Upper lobe of left lung (tissue), 6 donors: Measurements from ENCODE around the gene GBX1. TPM values are rescaled to one million over a fixed set of nuclear protein-coding genes. Genes with fewer than 3 reads are reported as not detected.

Experiments
- ATAC-seq, 2 donors: fragments of 200-7000 bp; cut with Tn5 transposase; one replicate each; pipeline ENCODE4 v1.9.1; 2022; ENCODE audit warnings: mild to moderate bottlenecking in 2 of 2, moderate library complexity in 2 of 2; ENCODE audit not compliant: low FRiP score in 2 of 2
- DNase-seq, 2 donors: peaks; one replicate each; pipeline ENCODE4 v3.0.0-alpha.2; 2019 to 2020
- H3K27ac ChIP-seq, 4 donors: fragments of 200-600 bp; sonication (generic); one replicate each; pipeline ENCODE4 v1.5.1; 2016 to 2019
- H3K27me3 ChIP-seq, 4 donors: fragments of 200-600 bp; sonication (generic); one replicate each; pipeline ENCODE4 v1.5.1; 2017 to 2019
- H3K36me3 ChIP-seq, 4 donors: fragments of 200-600 bp; sonication (generic); one replicate each; pipeline ENCODE4 v1.5.1; 2016 to 2019
- H3K4me1 ChIP-seq, 4 donors: fragments of 200-600 bp; sonication (generic); one replicate each; pipeline ENCODE4 v1.5.1; 2018 to 2019
- H3K4me3 ChIP-seq, 4 donors: fragments of 200-600 bp; sonication (generic); one replicate each; pipeline ENCODE4 v1.5.1; 2017 to 2019; ENCODE audit warnings: mild to moderate bottlenecking in 2 of 4, moderate library complexity in 1 of 4
- H3K9me3 ChIP-seq, 4 donors: fragments of 200-600 bp; sonication (generic); one replicate each; pipeline ENCODE4 v1.5.1; 2018 to 2019
- EP300 ChIP-seq, 4 donors: sonication (generic); formaldehyde crosslinking; IDR thresholded peaks; one replicate each; pipeline ENCODE4 v1.5.1; 2017; ENCODE audit warnings: antibody characterized with exemption in 4 of 4, control low read depth in 2 of 4
- POLR2A ChIP-seq, 4 donors: fragments of 450-650 bp; IDR thresholded peaks; one replicate each; pipeline ENCODE4 v1.5.1; 2016 to 2017; ENCODE audit warnings: antibody characterized with exemption in 4 of 4, mild to moderate bottlenecking in 2 of 4
- POLR2AphosphoS5 ChIP-seq, 2 donors: sonication (generic); formaldehyde crosslinking; IDR thresholded peaks; one replicate each; pipeline ENCODE4 v1.5.1; 2017; ENCODE audit warnings: antibody characterized with exemption in 2 of 2
- WGBS, 2 donors: methylation state at CpG; one replicate each; pipeline ENCODE4 v1.1.5; 2017 to 2018; 5-methylcytosine and 5-hydroxymethylcytosine counted together
- total RNA-seq, 6 donors: library from RNA; depleted of rRNA in 4 of 6; stranded (reverse); fragments of >200 nt in 4 of 6; gene quantifications; one replicate each; pipeline versions ENCODE4 v1.1.0 to v1.2.1, GENCODE V29; 2016 to 2021
- TF ChIP-seq, protein P1 (sequence below), 6 experiments: fragments of 450-650 bp in 4 of 6; fragments of 200-600 bp in 2 of 6; sonication (generic) in 2 of 6; IDR thresholded peaks; one replicate each; pipeline ENCODE4 v1.5.1; 2016 to 2019; ENCODE audit warnings: antibody characterized with exemption in 6 of 6
- donor health status: DM: no; HTN: no; CAD: no; lungs with moderate emphysema.
- donor health status: DM: no; HTN: yes; CAD: no; lungs with severe emphysema.

GBX1 gene
- total RNA-seq, 6 donors from 2014 or later, result not detected

DNA sequence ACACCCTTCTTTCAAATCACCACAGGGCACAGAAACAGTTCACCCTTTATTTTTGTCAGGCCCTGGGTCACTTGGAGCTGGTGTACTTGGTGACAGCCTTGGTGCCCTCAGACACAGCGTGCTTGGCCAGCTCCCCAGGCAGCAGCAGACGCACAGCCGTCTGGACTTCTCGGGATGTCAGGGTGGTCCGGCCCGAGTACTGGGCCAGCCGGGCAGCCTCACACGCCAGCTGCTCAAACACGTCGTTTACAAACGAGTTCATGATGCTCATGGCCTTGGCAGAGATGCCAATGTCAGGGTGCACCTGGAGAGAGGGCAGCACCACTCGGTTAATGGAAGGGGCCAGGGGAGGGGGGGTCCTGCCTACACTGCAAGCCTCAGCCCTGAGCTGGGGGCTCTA is 40.3 kb upstream of the GBX1 start:
- H3K27ac ChIP-seq, result no peak overlapping the region
- WGBS, 2 donors, result 61 to 70% methylated on average over 5 to 12 of the region's 12 CpGs
- TF ChIP-seq, protein P1, sequence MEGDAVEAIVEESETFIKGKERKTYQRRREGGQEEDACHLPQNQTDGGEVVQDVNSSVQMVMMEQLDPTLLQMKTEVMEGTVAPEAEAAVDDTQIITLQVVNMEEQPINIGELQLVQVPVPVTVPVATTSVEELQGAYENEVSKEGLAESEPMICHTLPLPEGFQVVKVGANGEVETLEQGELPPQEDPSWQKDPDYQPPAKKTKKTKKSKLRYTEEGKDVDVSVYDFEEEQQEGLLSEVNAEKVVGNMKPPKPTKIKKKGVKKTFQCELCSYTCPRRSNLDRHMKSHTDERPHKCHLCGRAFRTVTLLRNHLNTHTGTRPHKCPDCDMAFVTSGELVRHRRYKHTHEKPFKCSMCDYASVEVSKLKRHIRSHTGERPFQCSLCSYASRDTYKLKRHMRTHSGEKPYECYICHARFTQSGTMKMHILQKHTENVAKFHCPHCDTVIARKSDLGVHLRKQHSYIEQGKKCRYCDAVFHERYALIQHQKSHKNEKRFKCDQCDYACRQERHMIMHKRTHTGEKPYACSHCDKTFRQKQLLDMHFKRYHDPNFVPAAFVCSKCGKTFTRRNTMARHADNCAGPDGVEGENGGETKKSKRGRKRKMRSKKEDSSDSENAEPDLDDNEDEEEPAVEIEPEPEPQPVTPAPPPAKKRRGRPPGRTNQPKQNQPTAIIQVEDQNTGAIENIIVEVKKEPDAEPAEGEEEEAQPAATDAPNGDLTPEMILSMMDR (IDR thresholded peaks at IDR 0.05), result no peak
- TF ChIP-seq POLR2A (IDR thresholded peaks at IDR 0.05), result no peak
- TF ChIP-seq POLR2AphosphoS5 (IDR thresholded peaks at IDR 0.05), result no peak
- TF ChIP-seq EP300 (IDR thresholded peaks at IDR 0.05), result no peak
- no peaks in the 10 kb centered on the region for H3K9me3 ChIP-seq
- no peak for ATAC-seq
- peak in 1 of 2 donors; percentile 74 for DNase-seq
- peaks cover 0 to 6% (median 3%) of the 10 kb centered on the region in 4 donors for H3K36me3 ChIP-seq
- H3K4me1 ChIP-seq, result no peaks in the 10 kb centered on the region
- H3K4me3 ChIP-seq, result no peak overlapping the region
- no peaks in the 10 kb centered on the region for H3K27me3 ChIP-seq

DNA sequence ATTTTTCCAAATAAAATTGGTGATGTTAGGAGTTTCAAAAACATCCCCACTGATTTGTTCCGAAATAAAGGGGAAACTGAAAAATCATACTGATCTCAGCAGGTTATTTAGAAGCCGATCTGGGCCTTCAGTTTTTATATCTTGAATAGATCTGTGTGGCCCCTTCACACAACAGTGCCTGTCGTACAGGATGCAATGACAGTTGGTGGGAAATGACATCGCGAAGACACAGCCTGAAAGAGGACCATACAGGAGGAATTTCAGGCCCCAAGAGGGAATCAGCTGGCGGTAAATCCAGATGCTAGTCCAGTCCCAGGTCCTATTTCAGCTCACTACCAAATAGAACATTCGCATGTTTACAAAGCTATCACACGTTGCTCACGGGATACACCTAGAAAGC is 39.8 kb upstream of the GBX1 start:
- 44 to 55% methylated on average over 9 of the region's 9 CpGs for WGBS, 2 donors

DNA sequence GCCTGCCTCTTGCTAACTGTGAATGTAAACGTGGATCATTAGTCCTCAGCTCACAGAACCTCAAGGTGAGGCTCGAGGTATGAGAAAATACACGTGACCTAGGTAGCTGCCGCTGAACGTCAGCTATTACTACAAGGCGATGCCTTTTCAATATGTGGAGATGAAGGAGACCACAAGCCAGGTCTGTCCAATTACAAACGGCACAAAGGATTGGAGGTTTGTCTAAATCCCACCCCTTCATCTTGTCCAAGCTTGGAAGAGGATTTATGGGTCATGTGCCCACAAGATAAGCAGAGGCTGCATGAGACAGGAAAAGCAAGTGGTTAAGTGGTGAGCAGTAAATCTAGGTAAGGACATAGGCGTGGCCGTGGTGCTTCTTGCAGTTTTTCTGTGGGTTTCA is 39.4 kb upstream of the GBX1 start:
- H3K9me3 ChIP-seq, result no peaks in the 10 kb centered on the region
- DNase-seq (no peak), ATAC-seq (no peak)
- no peaks in the 10 kb centered on the region for H3K4me1 ChIP-seq
- H3K27ac ChIP-seq, result no peak overlapping the region
- no peak overlapping the region for H3K4me3 ChIP-seq
- TF ChIP-seq, protein P1 (IDR thresholded peaks at IDR 0.05), result no peak
- TF ChIP-seq POLR2AphosphoS5 (IDR thresholded peaks at IDR 0.05) (no peak), POLR2A (IDR thresholded peaks at IDR 0.05) (no peak), EP300 (IDR thresholded peaks at IDR 0.05) (no peak)
- WGBS, 2 donors, result 41 to 60% methylated on average over 9 of the region's 9 CpGs
- H3K27me3 ChIP-seq, result no peaks in the 10 kb centered on the region
- no peaks in the 10 kb centered on the region for H3K36me3 ChIP-seq

More for the DNA sequence above, 39.8 kb upstream of the GBX1 start:
- H3K36me3 ChIP-seq, result peaks cover 0 to 1% (median under 1%) of the 10 kb centered on the region in 4 donors
- no peaks in the 10 kb centered on the region for H3K9me3 ChIP-seq
- H3K4me3 ChIP-seq, result no peak overlapping the region
- TF ChIP-seq EP300 (IDR thresholded peaks at IDR 0.05), result no peak
- TF ChIP-seq, protein P1 (IDR thresholded peaks at IDR 0.05), result no peak
- no peak for TF ChIP-seq POLR2AphosphoS5 (IDR thresholded peaks at IDR 0.05)
- no peak for TF ChIP-seq POLR2A (IDR thresholded peaks at IDR 0.05)
- H3K27me3 ChIP-seq, result no peaks in the 10 kb centered on the region
- ATAC-seq, result no peak
- H3K4me1 ChIP-seq, result no peaks in the 10 kb centered on the region
- H3K27ac ChIP-seq, result no peak overlapping the region
- no peak for DNase-seq

DNA sequence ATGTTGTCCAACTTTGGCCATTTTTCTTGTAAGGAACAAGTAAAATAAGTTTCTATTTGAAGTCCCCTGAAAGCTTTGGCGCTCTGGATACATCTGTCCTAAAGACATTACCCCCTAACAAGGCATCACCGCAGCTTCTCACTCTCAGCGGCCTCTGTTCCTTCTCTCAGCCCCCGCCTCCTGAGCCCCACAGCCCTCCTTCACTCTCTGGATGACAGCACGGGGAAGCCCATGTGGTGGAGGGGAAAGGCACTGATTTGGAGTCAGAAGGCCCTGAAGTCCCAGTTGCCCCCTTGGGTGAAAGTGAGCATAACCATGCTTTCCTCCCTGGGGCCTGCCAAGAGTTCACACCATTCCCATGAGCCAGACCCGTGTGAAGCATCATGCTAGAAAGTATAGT is 38.2 kb upstream of the GBX1 start:
- Histone ChIP-seq H3K9me3 (no peaks in the 10 kb centered on the region), H3K27me3 (no peaks in the 10 kb centered on the region), H3K4me3 (no peak overlapping the region), H3K4me1 (no peaks in the 10 kb centered on the region), H3K36me3 (no peaks in the 10 kb centered on the region), H3K27ac (no peak overlapping the region)
- WGBS, 2 donors, result 60 to 71% methylated on average over 6 of the region's 6 CpGs
- no peak for TF ChIP-seq POLR2AphosphoS5 (IDR thresholded peaks at IDR 0.05)
- TF ChIP-seq POLR2A (IDR thresholded peaks at IDR 0.05), result no peak
- TF ChIP-seq, protein P1 (IDR thresholded peaks at IDR 0.05), result no peak
- TF ChIP-seq EP300 (IDR thresholded peaks at IDR 0.05), result no peak
- DNase-seq (no peak), ATAC-seq (no peak)

DNA sequence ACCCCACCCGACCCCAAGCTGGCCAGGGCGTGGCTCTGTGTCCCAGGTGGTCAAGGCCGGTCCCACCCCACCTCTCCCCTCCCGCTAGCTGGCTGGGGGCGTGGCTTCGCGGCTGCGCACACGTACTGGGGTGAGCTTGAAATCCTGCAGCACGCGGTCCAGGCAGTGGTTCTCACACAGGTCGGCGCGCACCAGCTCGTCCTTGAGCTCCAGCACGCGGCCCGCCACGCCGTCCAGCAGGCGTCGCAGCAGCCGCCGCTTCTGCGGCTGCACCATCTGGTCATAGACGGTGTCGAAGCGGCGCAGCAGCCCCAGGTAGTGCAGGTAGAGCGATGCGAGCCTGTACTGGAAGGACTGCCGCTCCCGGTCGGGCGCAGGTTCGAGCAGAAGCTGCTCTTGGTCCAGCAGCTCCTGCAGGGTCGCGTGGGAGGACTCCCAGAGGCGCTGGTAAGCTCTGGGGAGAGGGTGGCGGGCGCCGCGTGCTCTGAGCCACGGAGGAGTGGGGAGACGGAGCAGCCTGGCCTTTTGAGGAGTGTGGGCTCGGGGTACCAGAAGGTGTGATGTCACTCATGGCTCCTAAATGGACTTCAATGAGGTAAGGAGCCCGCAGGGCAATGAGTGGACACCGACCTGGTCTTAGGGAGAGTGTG is 37.0 kb upstream of the GBX1 start:
- 68 to 83% methylated on average over 9 to 41 of the region's 48 CpGs for WGBS, 2 donors
- no peaks in the 10 kb centered on the region for H3K36me3 ChIP-seq
- H3K27me3 ChIP-seq, result no peaks in the 10 kb centered on the region
- no peak overlapping the region for H3K4me3 ChIP-seq
- DNase-seq, result peak in 1 of 2 donors; percentile 84
- no peaks in the 10 kb centered on the region for H3K4me1 ChIP-seq
- H3K9me3 ChIP-seq, result no peaks in the 10 kb centered on the region
- ATAC-seq, result no peak
- H3K27ac ChIP-seq, result no peak overlapping the region
- TF ChIP-seq, protein P1 (IDR thresholded peaks at IDR 0.05), result peak in 1 of 6 experiments; percentile 14
- no peak for TF ChIP-seq POLR2A (IDR thresholded peaks at IDR 0.05)
